GM10248 (cell line): ENCODE data around the gene GLRA2.
"Not testable (repeated sequence)": the region's sequence is repeated elsewhere in the genome, so short reads cannot be mapped to it uniquely, and the experiment has no call there.

Source experiments
- CTCF ChIA-PET: fragments of 300-600 bp; sonication (Branson Sonifier 250); formaldehyde crosslinking; extraction: SDS; loops from one replicate; lab custom pipeline; 2021; ENCODE audit warnings: antibody characterized with exemption; lab: Yijun Ruan, JAX
- POLR2A ChIA-PET: fragments of 350-650 bp; sonication (Branson Sonifier 250); formaldehyde crosslinking; extraction: SDS; loops from one replicate; lab custom pipeline; 2020; ENCODE audit warnings: antibody characterized with exemption; lab: Yijun Ruan, JAX
- DNase-seq: peaks from one replicate; pipeline ENCODE4 v3.0.0; 2012; ENCODE audit errors: extremely low spot score
- TF ChIP-seq, protein P1 (sequence below): IDR thresholded peaks from 2 replicates; pipeline ENCODE4 v1.5.1; 2012; ENCODE audit warnings: mild to moderate bottlenecking, low read depth; ENCODE audit errors: extremely low read depth, missing control alignments, control extremely low read depth

The GLRA2 gene

DNA sequence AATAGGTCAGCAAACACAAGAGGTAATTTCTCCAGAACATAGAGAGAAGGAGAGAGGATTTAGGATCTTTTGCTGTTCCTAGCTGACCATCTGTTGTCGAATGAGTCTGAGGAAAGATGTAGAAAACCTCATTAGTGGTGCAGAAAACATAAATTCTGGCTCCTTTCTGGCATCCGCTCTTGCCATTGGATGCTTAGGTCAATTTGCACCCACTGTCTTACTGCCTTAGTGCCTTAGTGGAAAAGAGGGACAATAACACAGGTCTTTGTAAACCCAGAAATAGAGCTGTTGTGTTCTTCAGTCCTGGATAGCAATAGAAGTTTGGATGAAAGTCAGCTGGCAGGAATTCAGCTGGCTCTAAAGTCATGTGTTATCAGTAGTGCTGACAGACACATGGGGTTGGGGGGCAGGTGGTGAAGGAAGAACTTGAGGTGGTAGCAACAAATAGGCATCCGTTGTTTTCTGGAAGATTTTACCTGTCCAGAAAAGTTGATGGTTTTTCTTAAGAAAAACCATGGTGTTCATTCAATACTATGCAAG lies 78.2 kb downstream of the GLRA2 start:
- CTCF ChIA-PET = interaction anchor here (1.6 kb wide), 1 partner anchor 15 kb away, joined by 3 read pairs; no protein-coding TSS in a partner anchor
- TF ChIP-seq, protein P1, sequence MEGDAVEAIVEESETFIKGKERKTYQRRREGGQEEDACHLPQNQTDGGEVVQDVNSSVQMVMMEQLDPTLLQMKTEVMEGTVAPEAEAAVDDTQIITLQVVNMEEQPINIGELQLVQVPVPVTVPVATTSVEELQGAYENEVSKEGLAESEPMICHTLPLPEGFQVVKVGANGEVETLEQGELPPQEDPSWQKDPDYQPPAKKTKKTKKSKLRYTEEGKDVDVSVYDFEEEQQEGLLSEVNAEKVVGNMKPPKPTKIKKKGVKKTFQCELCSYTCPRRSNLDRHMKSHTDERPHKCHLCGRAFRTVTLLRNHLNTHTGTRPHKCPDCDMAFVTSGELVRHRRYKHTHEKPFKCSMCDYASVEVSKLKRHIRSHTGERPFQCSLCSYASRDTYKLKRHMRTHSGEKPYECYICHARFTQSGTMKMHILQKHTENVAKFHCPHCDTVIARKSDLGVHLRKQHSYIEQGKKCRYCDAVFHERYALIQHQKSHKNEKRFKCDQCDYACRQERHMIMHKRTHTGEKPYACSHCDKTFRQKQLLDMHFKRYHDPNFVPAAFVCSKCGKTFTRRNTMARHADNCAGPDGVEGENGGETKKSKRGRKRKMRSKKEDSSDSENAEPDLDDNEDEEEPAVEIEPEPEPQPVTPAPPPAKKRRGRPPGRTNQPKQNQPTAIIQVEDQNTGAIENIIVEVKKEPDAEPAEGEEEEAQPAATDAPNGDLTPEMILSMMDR = no peak
- POLR2A ChIA-PET = no interaction called here
- DNase-seq = no peak

DNA sequence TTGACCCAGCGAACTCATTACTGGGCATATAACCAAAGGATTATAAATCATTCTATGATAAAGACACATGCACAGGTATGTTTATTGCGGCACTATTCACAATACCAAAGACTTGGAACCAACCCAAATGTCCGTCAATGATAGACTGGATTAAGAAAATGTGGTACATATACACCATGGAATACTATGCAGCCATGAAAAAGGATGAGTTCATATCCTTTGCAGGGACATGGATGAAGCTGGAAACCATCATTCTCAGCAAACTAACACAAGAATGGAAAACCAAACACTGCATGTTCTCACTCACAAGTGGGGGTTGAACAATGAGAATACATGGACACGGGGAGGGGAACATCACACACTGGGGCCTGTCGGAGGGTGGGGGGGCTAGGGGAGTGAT lies 83.1 kb downstream of the GLRA2 start:
- DNase-seq, POLR2A ChIA-PET, CTCF ChIA-PET: not testable (repeated sequence)

DNA sequence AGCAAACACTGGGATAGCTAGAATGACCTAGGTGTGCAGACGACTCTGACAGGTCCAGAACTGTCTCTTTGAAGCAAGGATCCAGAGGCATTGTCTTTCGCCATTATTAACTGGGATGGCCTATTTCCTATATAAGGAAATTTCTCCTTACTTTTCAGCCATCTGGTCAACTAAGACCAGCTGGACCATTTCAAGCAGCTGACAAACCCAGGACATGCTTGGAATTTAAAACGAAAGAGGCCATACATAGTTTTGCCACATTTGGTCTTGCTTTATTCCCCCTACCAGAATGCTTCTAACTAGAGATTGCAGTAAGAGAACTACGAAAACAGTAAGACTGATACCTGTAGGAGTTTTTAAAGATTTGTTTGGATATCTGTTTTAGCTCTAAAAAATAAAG lies 87.0 kb downstream of the GLRA2 start:
- POLR2A ChIA-PET = no interaction called here

DNA sequence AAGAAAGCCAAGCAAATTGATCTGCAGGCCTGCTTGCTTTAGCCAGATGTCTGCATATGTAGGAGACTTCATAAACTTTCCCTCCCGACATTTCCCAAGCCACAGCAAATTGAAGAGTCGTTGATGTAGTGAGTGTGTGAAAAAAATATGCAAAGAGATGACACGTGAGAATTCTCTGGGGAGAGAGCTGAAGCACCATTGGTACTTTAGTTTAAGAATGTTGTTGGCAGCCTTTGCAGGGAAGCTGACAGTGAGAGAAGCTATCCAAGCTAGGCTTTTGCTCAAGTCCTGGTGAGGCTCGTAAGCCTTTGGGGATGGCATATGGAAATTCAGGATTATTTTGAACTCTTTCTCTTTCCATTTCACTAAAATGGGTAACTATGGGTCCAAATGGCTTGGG lies 87.5 kb downstream of the GLRA2 start:
- TF ChIP-seq, protein P1 = no peak
- ChIA-PET CTCF (no interaction called here), POLR2A (no interaction called here)
- no peak for DNase-seq

More for the DNA sequence above, 87.0 kb downstream of the GLRA2 start:
- no peak for DNase-seq
- CTCF ChIA-PET = no interaction called here
- TF ChIP-seq, protein P1 = no peak

DNA sequence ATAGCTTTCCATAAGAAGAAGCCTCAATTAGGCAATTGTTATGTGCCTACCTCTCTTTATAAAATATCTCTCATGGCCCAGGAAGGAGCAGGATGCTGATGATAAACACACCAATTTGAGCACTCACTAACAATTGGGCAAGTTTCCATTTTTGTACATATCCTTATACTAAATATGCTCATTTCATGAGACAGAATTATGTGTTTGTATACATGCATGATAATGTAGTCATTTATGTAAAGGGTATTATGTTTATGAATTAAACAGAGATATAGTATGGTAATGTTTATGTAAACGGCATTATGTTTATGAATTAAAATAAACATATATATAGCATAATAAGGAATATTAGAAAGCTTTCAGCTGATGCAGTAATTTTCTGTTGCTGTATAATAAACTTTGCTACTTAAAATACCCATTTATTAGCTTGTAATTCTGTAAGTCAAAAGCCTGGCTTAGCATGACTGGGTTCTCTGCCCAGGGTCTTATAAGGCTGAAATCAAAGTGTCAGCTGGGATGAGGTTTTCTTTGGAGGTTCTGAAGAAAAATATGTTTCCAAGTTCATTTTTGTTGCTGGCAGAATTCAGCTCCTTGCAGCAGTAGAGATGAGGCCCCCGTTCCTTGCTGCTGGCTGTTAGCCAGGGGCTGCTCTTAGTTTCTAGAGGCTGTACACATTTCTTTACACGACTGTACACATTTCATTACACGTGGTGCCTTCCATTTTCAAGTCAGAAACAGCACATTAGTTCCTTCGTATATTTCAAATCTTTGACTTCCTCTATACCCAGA lies 89.0 kb downstream of the GLRA2 start:
- POLR2A ChIA-PET = no interaction called here
- CTCF ChIA-PET = no interaction called here
- TF ChIP-seq, protein P1 = no peak

DNA sequence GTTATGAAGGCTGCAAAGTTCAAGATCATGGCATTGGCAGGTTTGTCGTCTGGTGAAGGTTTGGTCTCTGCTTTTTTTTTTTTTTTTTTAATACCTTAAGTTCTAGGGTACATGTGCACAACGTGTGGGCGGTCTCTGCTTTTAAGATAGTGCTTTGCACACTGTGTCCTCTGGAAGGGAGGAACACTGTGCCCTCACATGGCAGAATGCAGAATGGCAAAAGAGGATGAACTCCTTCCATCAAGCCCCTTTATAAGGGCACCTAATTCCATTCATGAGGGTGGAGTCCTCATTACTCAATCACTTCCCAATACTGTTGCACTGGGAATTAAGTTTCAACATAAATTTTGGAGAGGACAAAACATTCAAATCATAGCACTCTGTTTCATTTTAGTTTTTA lies 101.4 kb downstream of the GLRA2 start:
- ChIA-PET POLR2A (no interaction called here), CTCF (no interaction called here)
- no peak for DNase-seq
- TF ChIP-seq, protein P1 = no peak

More for the DNA sequence above, 89.0 kb downstream of the GLRA2 start:
- no peak for DNase-seq

DNA sequence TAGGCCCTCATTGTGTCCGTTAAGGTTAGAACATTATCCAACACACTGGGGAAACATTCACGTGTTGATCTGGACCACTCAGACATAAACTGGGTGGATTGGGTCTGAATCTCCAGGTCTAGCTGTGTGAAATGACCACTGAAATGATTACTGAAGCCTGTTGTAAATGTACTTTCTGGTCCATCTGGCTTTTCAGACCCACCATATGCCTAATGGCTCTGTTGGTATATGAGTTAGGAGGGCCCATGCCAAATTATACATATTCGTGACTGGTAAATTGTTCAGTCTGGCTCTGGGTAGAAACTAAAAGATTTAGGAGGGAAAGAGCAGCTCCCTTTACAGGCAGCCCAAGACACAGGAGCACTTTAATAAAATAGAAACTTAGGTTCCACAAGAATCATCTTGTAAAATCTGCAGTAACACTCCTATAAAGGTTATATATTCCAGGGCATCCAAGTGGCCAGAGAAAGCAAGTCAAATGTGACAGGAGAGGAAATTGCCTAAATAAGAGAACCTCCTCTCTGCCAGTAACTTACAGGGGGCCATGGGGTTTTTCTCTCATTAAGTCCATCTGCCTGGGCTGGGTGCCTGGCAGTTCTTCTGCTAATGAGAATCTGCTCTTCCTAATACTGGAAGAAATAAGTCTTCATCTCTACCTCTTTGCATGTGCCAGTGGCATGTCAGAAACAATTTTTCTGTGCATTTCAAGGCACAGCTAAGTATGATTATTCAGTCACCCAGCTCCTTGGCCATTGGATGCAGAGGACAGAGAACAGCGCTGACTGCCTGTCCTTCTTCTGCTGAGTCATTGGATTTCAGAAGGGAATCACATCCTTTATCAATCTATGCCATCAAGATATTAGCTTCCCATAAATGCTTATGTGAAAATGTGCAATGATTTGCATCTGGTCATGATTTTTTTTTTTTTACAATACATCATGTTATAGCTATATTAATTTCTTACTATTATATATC lies 112.6 kb downstream of the GLRA2 start:
- TF ChIP-seq, protein P1 = no peak
- CTCF ChIA-PET = interaction anchor here (1.4 to 1.5 kb wide), 2 partner anchors 11 to 20 kb away, joined by 3 read pairs; no protein-coding TSS in a partner anchor
- POLR2A ChIA-PET = no interaction called here
- DNase-seq = no peak
